ENCODE measurements around the gene DHX35. TPM values are rescaled to one million over a fixed set of nuclear protein-coding genes. Genes with fewer than 3 reads are reported as not detected.

The DHX35 gene
- polyA plus RNA-seq, 3 donors = 1.6 to 11.2 (median 2.7) TPM

GRCh38 chr20:38997622-38998021, 35.5 kb downstream of the DHX35 start:
- no peak overlapping the region for H3K4me3 Mint-ChIP-seq
- no peak overlapping the region for H3K4me2 ChIP-seq (replicated peaks; ENCODE audit: extremely low read depth, low read length, poor library complexity, severe bottlenecking)

GRCh38 chr20:38999217-38999616, 37.1 kb downstream of the DHX35 start:
- 94% methylated on average over 3 of the region's 3 CpGs for WGBS (ENCODE audit: insufficient coverage)
- H3K9ac ChIP-seq (ENCODE audit: insufficient read depth, low read length, poor library complexity, severe bottlenecking) = no peak overlapping the region
- H3K36me3 Mint-ChIP-seq = peaks cover 79 to 90% of the 10 kb centered on the region in 2 donors
- H3K4me3 ChIP-seq (replicated peaks in 1 of 3; ENCODE audit: low read depth in 2 of 3, low read length in 3 of 3) = no peak overlapping the region
- H3K79me2 ChIP-seq (ENCODE audit: insufficient read depth, low read length) = no peaks in the 10 kb centered on the region
- no peaks in the 10 kb centered on the region for H3K4me1 Mint-ChIP-seq
- intact Hi-C loops (cut with micrococcal nuclease) = no loop called here
- no peaks in the 10 kb centered on the region for H4K20me1 ChIP-seq (ENCODE audit: insufficient read depth, low read length)
- peaks cover 83 to 95% of the 10 kb centered on the region in 2 donors for H3K36me3 ChIP-seq (replicated peaks in 1 of 2; ENCODE audit: control insufficient read depth in 1 of 2, insufficient read depth in 2 of 2, low read length in 2 of 2)
- H3K4me2 ChIP-seq (replicated peaks; ENCODE audit: extremely low read depth, low read length, poor library complexity, severe bottlenecking) = no peak overlapping the region
- no peak overlapping the region for H3K4me3 Mint-ChIP-seq
- peaks cover 0 to 1% (median 0%) of the 10 kb centered on the region in 3 donors for H3K27me3 Mint-ChIP-seq (ENCODE audit: low read depth in 3 of 3)
- H3K27ac ChIP-seq (ENCODE audit: low read depth in 1 of 2, low read length in 2 of 2) = no peak overlapping the region
- no peak overlapping the region for H2AFZ ChIP-seq (ENCODE audit: insufficient read depth, low read depth, low read length, poor library complexity, severe bottlenecking)
- H3K27ac Mint-ChIP-seq = peak overlapping the region in 2 of 7 donors; percentile 10 to 51
- no peaks in the 10 kb centered on the region for H3K4me1 ChIP-seq (ENCODE audit: control insufficient read depth in 1 of 2, insufficient read depth in 2 of 2, low read length in 2 of 2)
- TF ChIP-seq, protein P1, sequence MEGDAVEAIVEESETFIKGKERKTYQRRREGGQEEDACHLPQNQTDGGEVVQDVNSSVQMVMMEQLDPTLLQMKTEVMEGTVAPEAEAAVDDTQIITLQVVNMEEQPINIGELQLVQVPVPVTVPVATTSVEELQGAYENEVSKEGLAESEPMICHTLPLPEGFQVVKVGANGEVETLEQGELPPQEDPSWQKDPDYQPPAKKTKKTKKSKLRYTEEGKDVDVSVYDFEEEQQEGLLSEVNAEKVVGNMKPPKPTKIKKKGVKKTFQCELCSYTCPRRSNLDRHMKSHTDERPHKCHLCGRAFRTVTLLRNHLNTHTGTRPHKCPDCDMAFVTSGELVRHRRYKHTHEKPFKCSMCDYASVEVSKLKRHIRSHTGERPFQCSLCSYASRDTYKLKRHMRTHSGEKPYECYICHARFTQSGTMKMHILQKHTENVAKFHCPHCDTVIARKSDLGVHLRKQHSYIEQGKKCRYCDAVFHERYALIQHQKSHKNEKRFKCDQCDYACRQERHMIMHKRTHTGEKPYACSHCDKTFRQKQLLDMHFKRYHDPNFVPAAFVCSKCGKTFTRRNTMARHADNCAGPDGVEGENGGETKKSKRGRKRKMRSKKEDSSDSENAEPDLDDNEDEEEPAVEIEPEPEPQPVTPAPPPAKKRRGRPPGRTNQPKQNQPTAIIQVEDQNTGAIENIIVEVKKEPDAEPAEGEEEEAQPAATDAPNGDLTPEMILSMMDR (IDR thresholded peaks at IDR 0.05) = no peak
- H3K9me3 ChIP-seq (replicated peaks in 1 of 2; ENCODE audit: control insufficient read depth in 1 of 2, insufficient read depth in 1 of 2, low read length in 2 of 2) = no peaks in the 10 kb centered on the region
- no peak for DNase-seq
- H3K9me3 Mint-ChIP-seq = peaks cover 0 to 3% (median 0%) of the 10 kb centered on the region in 7 donors
- no peaks in the 10 kb centered on the region for H3K27me3 ChIP-seq (ENCODE audit: control insufficient read depth in 2 of 2, insufficient read depth in 2 of 2, low read length in 2 of 2)

More at GRCh38 chr20:38997622-38998021, 35.5 kb downstream of the DHX35 start:
- peaks cover 0 to 1% (median 0%) of the 10 kb centered on the region in 3 donors for H3K27me3 Mint-ChIP-seq (ENCODE audit: low read depth in 3 of 3)
- Histone ChIP-seq H3K4me1 (ENCODE audit: control insufficient read depth in 1 of 2, insufficient read depth in 2 of 2, low read length in 2 of 2) (no peaks in the 10 kb centered on the region), H4K20me1 (ENCODE audit: insufficient read depth, low read length) (no peaks in the 10 kb centered on the region), H2AFZ (ENCODE audit: insufficient read depth, low read depth, low read length, poor library complexity, severe bottlenecking) (no peak overlapping the region), H3K27me3 (ENCODE audit: control insufficient read depth in 2 of 2, insufficient read depth in 2 of 2, low read length in 2 of 2) (no peaks in the 10 kb centered on the region), H3K27ac (ENCODE audit: low read depth in 1 of 2, low read length in 2 of 2) (no peak overlapping the region), H3K4me3 (replicated peaks in 1 of 3; ENCODE audit: low read depth in 2 of 3, low read length in 3 of 3) (no peak overlapping the region), H3K9ac (ENCODE audit: insufficient read depth, low read length, poor library complexity, severe bottlenecking) (no peak overlapping the region), H3K79me2 (ENCODE audit: insufficient read depth, low read length) (no peaks in the 10 kb centered on the region), H3K36me3 (replicated peaks in 1 of 2; ENCODE audit: control insufficient read depth in 1 of 2, insufficient read depth in 2 of 2, low read length in 2 of 2) (peaks cover 73 to 95% of the 10 kb centered on the region in 2 donors), H3K9me3 (replicated peaks in 1 of 2; ENCODE audit: control insufficient read depth in 1 of 2, insufficient read depth in 1 of 2, low read length in 2 of 2) (no peaks in the 10 kb centered on the region)
- intact Hi-C loops (cut with micrococcal nuclease) = no loop called here
- peak overlapping the region in 1 of 7 donors; percentile 72 for H3K27ac Mint-ChIP-seq
- H3K9me3 Mint-ChIP-seq = peaks cover 0 to 3% (median 0%) of the 10 kb centered on the region in 7 donors
- H3K36me3 Mint-ChIP-seq = peaks cover 71 to 87% of the 10 kb centered on the region in 2 donors
- no peaks in the 10 kb centered on the region for H3K4me1 Mint-ChIP-seq
- TF ChIP-seq, protein P1 (IDR thresholded peaks at IDR 0.05) = no peak
- no peak for DNase-seq
- 84% methylated on average over 6 of the region's 8 CpGs for WGBS (ENCODE audit: insufficient coverage)

Measured in CD14-positive monocyte (primary cell).